WTC11 (cell line): ENCODE results near the gene MMP17. TPM values are rescaled to one million over a fixed set of nuclear protein-coding genes. Genes with fewer than 3 reads are reported as not detected.

Experiments
- ATAC-seq: fragments of 200-7000 bp; cut with Tn5 transposase; 2 replicates; pipeline ENCODE4 v1.10.0; 2021; ENCODE audit warnings: mild to moderate bottlenecking, moderate library complexity
- CTCF ChIA-PET: fragments of 300-600 bp; sonication (Branson Sonifier 250); formaldehyde crosslinking; loops from one replicate; lab custom pipeline; 2021; ENCODE audit warnings: antibody characterized with exemption; lab: Charles Lee
- POLR2A ChIA-PET: fragments of 350-600 bp; sonication (Branson Sonifier 250); formaldehyde crosslinking; loops from one replicate; lab custom pipeline; 2021; ENCODE audit warnings: antibody characterized with exemption; lab: Charles Lee
- DNase-seq: peaks from one replicate; pipeline ENCODE4 v3.0.0; 2021; ENCODE audit warnings: low spot score
- H3K27ac Mint-ChIP-seq: 2 replicates; pipeline ENCODE4 v1.8.0; 2021; ENCODE audit warnings: mixed read lengths
- H3K27me3 Mint-ChIP-seq: 2 replicates; pipeline ENCODE4 v1.8.0; 2021; ENCODE audit warnings: low read depth, mild to moderate bottlenecking, moderate library complexity, mixed read lengths
- H3K36me3 Mint-ChIP-seq: 2 replicates; pipeline ENCODE4 v1.8.0; 2021; ENCODE audit warnings: mixed read lengths
- H3K4me1 Mint-ChIP-seq: 2 replicates; pipeline ENCODE4 v1.8.0; 2022; ENCODE audit warnings: mixed read lengths
- H3K4me3 Mint-ChIP-seq: 2 replicates; pipeline ENCODE4 v1.8.0; 2021; ENCODE audit warnings: mild to moderate bottlenecking, moderate library complexity, mixed read lengths
- H3K9me3 Mint-ChIP-seq: 2 replicates; pipeline ENCODE4 v1.8.0; 2021; ENCODE audit warnings: mixed read lengths
- CREB1 ChIP-seq: sonication (generic); formaldehyde crosslinking; IDR thresholded peaks from 2 replicates; pipeline ENCODE4 v1.8.0; 2023; ENCODE audit warnings: mild to moderate bottlenecking, missing genetic modification reagents
- EMX1 ChIP-seq: fragments of 250-450 bp; sonication (Bioruptor Pico); IDR thresholded peaks from 2 replicates; pipeline ENCODE4 v1.8.0; 2021; ENCODE audit warnings: mild to moderate bottlenecking
- HMGA2 ChIP-seq: fragments of 250-450 bp; sonication (Bioruptor Pico); IDR thresholded peaks from 2 replicates; pipeline ENCODE4 v1.4.0; 2021; ENCODE audit warnings: mild to moderate bottlenecking, moderate library complexity
- IRF2 ChIP-seq: sonication (generic); formaldehyde crosslinking; IDR thresholded peaks from 2 replicates; pipeline ENCODE4 v1.8.0; 2022; ENCODE audit warnings: low read depth, missing genetic modification reagents, borderline replicate concordance
- JUN ChIP-seq: sonication (generic); formaldehyde crosslinking; IDR thresholded peaks from 2 replicates; pipeline ENCODE4 v1.8.0; 2023; ENCODE audit warnings: mild to moderate bottlenecking, missing genetic modification reagents
- KAT7 ChIP-seq: sonication (generic); formaldehyde crosslinking; IDR thresholded peaks from 2 replicates; pipeline ENCODE4 v1.8.1; 2023; ENCODE audit warnings: missing genetic modification reagents, mild to moderate bottlenecking, borderline replicate concordance
- NR1H2 ChIP-seq: sonication (generic); formaldehyde crosslinking; IDR thresholded peaks from 2 replicates; pipeline ENCODE4 v1.9.0; 2021; ENCODE audit warnings: mild to moderate bottlenecking, moderate library complexity, missing genetic modification reagents
- NR2C2 ChIP-seq: sonication (generic); formaldehyde crosslinking; IDR thresholded peaks from 2 replicates; pipeline ENCODE4 v1.8.0; 2022; ENCODE audit warnings: mild to moderate bottlenecking, missing genetic modification reagents
- RORB ChIP-seq: fragments of 250-450 bp; sonication (Bioruptor Pico); IDR thresholded peaks from 2 replicates; pipeline ENCODE4 v1.9.0; 2021; ENCODE audit warnings: mild to moderate bottlenecking
- SMAD4 ChIP-seq: sonication (generic); formaldehyde crosslinking; IDR thresholded peaks from 2 replicates; pipeline ENCODE4 v1.8.0; 2022; ENCODE audit warnings: mild to moderate bottlenecking, missing genetic modification reagents
- TCF7 ChIP-seq: sonication (generic); formaldehyde crosslinking; IDR thresholded peaks from 2 replicates; pipeline ENCODE4 v1.8.0; 2022; ENCODE audit warnings: mild to moderate bottlenecking, low read depth, missing genetic modification reagents, moderate library complexity
- TEAD1 ChIP-seq: sonication (generic); formaldehyde crosslinking; IDR thresholded peaks from 2 replicates; pipeline ENCODE4 v1.8.0; 2022; ENCODE audit warnings: mild to moderate bottlenecking, missing genetic modification reagents
- TEAD4 ChIP-seq: sonication (generic); formaldehyde crosslinking; IDR thresholded peaks from 2 replicates; pipeline ENCODE4 v1.8.0; 2022; ENCODE audit warnings: mild to moderate bottlenecking, missing genetic modification reagents
- ZNF121 ChIP-seq: sonication (generic); formaldehyde crosslinking; IDR thresholded peaks from 2 replicates; pipeline ENCODE4 v1.8.0; 2023; ENCODE audit warnings: missing genetic modification reagents
- ZNF232 ChIP-seq: sonication (generic); formaldehyde crosslinking; IDR thresholded peaks from 2 replicates; pipeline ENCODE4 v1.8.0; 2022; ENCODE audit warnings: mild to moderate bottlenecking, missing genetic modification reagents
- total RNA-seq: library from RNA; stranded (reverse); gene quantifications from 3 replicates; pipeline ENCODE4 v1.2.3, GENCODE V29; 2021
- TF ChIP-seq, protein P1 (sequence below): sonication (generic); formaldehyde crosslinking; IDR thresholded peaks from 2 replicates; pipeline ENCODE4 v1.8.0; 2022; ENCODE audit warnings: mild to moderate bottlenecking, missing genetic modification reagents
- TF ChIP-seq, protein P2 (sequence below): sonication (generic); formaldehyde crosslinking; IDR thresholded peaks from 2 replicates; pipeline ENCODE4 v1.8.1; 2023; ENCODE audit warnings: mild to moderate bottlenecking, moderate library complexity, missing genetic modification reagents
- TF ChIP-seq, protein P3 (sequence below): sonication (generic); formaldehyde crosslinking; IDR thresholded peaks from 2 replicates; pipeline ENCODE4 v1.8.0; 2023; ENCODE audit warnings: mild to moderate bottlenecking, missing genetic modification reagents
- TF ChIP-seq, protein P4 (sequence below): sonication (generic); formaldehyde crosslinking; IDR thresholded peaks from 2 replicates; pipeline ENCODE4 v1.8.0; 2022; ENCODE audit warnings: mild to moderate bottlenecking, missing genetic modification reagents
- TF ChIP-seq, protein P5 (sequence below): fragments of 250-450 bp; sonication (Bioruptor Pico); conservative IDR thresholded peaks from 2 replicates; pipeline ENCODE4 v1.9.0; 2021; ENCODE audit warnings: mild to moderate bottlenecking
- TF ChIP-seq, protein P6 (sequence below): sonication (generic); formaldehyde crosslinking; IDR thresholded peaks from 2 replicates; pipeline ENCODE4 v1.8.1; 2023; ENCODE audit warnings: mild to moderate bottlenecking, missing genetic modification reagents, moderate library complexity
- TF ChIP-seq, protein P7 (sequence below): fragments of 250-450 bp; sonication (Bioruptor Pico); IDR thresholded peaks from 2 replicates; pipeline ENCODE4 v1.9.0; 2021; ENCODE audit warnings: mild to moderate bottlenecking
- TF ChIP-seq, protein P8 (sequence below): sonication (generic); formaldehyde crosslinking; IDR thresholded peaks from 2 replicates; pipeline ENCODE4 v1.8.1; 2023; ENCODE audit warnings: mild to moderate bottlenecking, missing genetic modification reagents
- TF ChIP-seq, protein P9 (sequence below): fragments of 250-450 bp; sonication (Bioruptor Pico); IDR thresholded peaks from 2 replicates; pipeline ENCODE4 v1.9.0; 2021; ENCODE audit warnings: moderate library complexity, mild to moderate bottlenecking, inconsistent platforms, borderline replicate concordance

The MMP17 gene
- total RNA-seq, 1 experiment from 2014 or later: 67.1 TPM

DNA sequence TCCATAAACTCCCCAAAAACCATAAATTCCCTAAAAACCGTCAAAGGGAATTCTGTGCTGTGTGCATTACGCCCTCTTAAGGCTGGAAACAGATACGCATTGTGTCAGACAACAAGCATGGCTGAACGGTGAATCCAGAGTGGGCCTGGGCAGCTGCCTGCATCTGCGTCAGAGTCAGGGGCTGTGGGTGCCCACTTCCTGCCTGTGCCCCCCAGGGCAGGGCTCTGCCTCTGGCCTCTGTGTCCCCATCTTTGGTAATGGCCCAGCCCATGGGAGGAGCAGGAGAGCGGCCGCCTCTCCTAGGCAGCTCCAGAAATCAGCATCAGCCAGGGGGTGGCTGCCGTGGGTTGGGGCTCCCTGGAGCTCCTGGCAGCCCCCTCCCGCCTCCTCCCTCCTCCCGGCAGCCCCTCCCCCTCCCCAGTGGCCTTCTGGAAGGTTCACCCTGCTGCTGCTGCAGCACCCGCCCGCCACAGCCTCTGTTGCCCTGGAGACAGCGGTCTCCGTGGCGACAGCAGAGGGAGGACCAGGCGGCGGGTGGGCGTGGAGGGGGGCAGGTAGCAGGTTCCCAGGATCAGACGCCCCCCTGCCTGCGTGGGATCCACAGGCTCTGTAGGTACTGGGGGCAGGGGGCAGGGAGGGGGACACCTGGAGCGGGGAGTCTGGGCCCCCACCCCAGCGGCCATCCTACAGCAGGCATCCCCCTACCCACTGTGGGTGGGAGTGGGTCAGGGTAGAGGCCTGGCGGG is 5.9 kb downstream of the MMP17 start (continued):
- TF ChIP-seq, protein P1, sequence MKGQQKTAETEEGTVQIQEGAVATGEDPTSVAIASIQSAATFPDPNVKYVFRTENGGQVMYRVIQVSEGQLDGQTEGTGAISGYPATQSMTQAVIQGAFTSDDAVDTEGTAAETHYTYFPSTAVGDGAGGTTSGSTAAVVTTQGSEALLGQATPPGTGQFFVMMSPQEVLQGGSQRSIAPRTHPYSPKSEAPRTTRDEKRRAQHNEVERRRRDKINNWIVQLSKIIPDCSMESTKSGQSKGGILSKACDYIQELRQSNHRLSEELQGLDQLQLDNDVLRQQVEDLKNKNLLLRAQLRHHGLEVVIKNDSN (CRISPR knock-in tag): no peak
- TF ChIP-seq, protein P2, sequence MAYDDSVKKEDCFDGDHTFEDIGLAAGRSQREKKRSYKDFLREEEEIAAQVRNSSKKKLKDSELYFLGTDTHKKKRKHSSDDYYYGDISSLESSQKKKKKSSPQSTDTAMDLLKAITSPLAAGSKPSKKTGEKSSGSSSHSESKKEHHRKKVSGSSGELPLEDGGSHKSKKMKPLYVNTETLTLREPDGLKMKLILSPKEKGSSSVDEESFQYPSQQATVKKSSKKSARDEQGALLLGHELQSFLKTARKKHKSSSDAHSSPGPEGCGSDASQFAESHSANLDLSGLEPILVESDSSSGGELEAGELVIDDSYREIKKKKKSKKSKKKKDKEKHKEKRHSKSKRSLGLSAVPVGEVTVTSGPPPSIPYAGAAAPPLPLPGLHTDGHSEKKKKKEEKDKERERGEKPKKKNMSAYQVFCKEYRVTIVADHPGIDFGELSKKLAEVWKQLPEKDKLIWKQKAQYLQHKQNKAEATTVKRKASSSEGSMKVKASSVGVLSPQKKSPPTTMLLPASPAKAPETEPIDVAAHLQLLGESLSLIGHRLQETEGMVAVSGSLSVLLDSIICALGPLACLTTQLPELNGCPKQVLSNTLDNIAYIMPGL (CRISPR knock-in tag): no peak
- TF ChIP-seq HMGA2 (CRISPR knock-in tag) (no peak), EMX1 (no peak), NR1H2 (no peak), ZNF121 (CRISPR knock-in tag) (no peak)
- TF ChIP-seq, protein P3, sequence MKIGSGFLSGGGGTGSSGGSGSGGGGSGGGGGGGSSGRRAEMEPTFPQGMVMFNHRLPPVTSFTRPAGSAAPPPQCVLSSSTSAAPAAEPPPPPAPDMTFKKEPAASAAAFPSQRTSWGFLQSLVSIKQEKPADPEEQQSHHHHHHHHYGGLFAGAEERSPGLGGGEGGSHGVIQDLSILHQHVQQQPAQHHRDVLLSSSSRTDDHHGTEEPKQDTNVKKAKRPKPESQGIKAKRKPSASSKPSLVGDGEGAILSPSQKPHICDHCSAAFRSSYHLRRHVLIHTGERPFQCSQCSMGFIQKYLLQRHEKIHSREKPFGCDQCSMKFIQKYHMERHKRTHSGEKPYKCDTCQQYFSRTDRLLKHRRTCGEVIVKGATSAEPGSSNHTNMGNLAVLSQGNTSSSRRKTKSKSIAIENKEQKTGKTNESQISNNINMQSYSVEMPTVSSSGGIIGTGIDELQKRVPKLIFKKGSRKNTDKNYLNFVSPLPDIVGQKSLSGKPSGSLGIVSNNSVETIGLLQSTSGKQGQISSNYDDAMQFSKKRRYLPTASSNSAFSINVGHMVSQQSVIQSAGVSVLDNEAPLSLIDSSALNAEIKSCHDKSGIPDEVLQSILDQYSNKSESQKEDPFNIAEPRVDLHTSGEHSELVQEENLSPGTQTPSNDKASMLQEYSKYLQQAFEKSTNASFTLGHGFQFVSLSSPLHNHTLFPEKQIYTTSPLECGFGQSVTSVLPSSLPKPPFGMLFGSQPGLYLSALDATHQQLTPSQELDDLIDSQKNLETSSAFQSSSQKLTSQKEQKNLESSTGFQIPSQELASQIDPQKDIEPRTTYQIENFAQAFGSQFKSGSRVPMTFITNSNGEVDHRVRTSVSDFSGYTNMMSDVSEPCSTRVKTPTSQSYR: no peak

DNA sequence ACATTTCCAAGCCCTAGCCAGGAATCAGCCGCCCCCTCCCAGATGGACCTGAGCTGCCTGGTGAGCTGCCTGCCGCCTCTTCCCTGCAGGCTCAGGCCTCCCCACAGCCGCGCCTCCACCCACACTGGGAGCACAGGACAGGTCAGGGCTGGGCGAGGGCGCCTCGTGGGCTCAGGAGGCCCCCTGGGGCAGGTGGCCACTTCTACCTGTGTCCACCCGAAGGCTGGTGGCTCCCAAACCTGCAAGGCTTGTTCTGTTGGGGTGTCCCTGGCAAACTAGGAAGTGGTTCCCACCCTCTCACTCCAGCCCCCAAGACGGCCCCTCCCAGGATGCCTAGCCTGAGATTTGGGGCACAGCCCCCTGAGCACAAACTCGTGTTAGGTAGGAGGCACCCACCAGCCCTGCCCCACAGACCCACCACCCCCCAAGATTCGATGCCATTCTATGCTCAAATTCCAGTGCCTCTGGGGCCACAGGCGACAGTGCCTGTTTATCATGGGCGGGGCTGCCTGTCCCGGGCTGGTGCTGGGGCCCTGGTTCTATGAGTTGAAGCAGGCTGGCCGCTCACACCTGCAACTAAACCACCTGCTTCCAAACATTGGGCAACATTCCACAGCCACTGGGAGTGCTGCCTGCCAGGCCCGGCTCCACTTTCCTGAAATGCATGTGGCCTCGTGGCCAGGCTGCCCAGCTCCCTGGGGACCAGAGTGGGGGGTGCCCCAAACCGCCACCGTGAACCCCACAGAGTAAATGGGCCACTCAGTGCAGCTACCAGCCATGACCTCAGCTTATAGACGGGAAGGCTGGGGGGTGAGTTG is 6.8 kb downstream of the MMP17 start:
- no peak overlapping the region for H3K27ac Mint-ChIP-seq
- TF ChIP-seq, protein P4, sequence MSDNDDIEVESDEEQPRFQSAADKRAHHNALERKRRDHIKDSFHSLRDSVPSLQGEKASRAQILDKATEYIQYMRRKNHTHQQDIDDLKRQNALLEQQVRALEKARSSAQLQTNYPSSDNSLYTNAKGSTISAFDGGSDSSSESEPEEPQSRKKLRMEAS: no peak
- TF ChIP-seq NR2C2 (CRISPR knock-in tag) (no peak), ZNF232 (CRISPR knock-in tag) (no peak), KAT7 (CRISPR knock-in tag) (no peak), TEAD1 (CRISPR knock-in tag) (no peak), SMAD4 (no peak), IRF2 (CRISPR knock-in tag) (no peak), JUN (CRISPR knock-in tag) (no peak), TCF7 (no peak), TEAD4 (CRISPR knock-in tag) (no peak), CREB1 (CRISPR knock-in tag) (no peak), RORB (no peak)
- TF ChIP-seq, protein P5, sequence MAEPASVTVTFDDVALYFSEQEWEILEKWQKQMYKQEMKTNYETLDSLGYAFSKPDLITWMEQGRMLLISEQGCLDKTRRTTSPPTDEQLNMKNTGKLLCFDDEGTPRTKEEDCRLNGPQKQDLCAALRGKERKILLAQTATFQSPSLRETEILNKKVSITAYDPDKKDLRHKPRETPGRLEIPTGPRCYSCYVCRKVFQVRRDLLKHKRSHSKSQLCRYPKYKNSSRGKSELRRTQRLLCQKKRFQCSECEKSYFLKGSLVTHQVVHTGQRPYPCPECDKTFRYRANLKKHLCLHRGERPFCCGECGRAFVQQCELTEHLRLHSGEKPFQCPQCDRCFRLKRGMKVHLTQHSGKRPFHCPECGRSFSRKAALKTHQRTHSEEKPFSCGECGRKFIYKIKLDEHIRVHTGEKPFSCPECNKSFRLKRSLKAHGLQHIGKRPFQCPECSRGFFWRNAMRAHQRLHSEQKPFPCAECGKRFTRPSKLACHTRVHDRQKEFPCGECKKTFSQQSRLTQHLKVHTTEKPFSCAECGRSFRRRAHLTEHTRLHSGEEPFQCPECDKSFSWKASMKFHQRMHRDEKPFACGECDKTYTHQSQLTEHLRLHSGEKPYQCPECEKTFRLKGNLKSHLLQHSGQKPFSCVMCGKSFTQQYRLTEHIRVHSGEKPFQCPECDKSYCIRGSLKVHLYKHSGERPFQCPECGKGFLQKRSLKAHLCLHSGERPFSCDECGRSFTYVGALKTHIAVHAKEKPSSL (CRISPR knock-in tag): no peak
- TF ChIP-seq, protein P6, sequence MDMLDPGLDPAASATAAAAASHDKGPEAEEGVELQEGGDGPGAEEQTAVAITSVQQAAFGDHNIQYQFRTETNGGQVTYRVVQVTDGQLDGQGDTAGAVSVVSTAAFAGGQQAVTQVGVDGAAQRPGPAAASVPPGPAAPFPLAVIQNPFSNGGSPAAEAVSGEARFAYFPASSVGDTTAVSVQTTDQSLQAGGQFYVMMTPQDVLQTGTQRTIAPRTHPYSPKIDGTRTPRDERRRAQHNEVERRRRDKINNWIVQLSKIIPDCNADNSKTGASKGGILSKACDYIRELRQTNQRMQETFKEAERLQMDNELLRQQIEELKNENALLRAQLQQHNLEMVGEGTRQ (CRISPR knock-in tag): no peak
- TF ChIP-seq, protein P7, sequence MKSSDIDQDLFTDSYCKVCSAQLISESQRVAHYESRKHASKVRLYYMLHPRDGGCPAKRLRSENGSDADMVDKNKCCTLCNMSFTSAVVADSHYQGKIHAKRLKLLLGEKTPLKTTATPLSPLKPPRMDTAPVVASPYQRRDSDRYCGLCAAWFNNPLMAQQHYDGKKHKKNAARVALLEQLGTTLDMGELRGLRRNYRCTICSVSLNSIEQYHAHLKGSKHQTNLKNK: no peak
- TF ChIP-seq, protein P8, sequence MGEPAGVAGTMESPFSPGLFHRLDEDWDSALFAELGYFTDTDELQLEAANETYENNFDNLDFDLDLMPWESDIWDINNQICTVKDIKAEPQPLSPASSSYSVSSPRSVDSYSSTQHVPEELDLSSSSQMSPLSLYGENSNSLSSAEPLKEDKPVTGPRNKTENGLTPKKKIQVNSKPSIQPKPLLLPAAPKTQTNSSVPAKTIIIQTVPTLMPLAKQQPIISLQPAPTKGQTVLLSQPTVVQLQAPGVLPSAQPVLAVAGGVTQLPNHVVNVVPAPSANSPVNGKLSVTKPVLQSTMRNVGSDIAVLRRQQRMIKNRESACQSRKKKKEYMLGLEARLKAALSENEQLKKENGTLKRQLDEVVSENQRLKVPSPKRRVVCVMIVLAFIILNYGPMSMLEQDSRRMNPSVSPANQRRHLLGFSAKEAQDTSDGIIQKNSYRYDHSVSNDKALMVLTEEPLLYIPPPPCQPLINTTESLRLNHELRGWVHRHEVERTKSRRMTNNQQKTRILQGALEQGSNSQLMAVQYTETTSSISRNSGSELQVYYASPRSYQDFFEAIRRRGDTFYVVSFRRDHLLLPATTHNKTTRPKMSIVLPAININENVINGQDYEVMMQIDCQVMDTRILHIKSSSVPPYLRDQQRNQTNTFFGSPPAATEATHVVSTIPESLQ (CRISPR knock-in tag): no peak
- TF ChIP-seq, protein P9, sequence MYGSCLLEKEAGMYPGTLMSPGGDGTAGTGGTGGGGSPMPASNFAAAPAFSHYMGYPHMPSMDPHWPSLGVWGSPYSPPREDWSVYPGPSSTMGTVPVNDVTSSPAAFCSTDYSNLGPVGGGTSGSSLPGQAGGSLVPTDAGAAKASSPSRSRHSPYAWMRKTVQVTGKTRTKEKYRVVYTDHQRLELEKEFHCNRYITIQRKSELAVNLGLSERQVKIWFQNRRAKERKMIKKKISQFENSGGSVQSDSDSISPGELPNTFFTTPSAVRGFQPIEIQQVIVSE (CRISPR knock-in tag): no peak

More for the DNA sequence above, 6.8 kb downstream of the MMP17 start:
- no peak overlapping the region for H3K4me3 Mint-ChIP-seq
- ChIA-PET POLR2A (no interaction called here), CTCF (interaction anchor here (1.1 to 1.4 kb wide), 2 partner anchors 16 to 38 kb away, joined by 4 to 6 read pairs; no protein-coding TSS in a partner anchor)
- ATAC-seq: no peak
- peaks cover 16% of the 10 kb centered on the region for H3K4me1 Mint-ChIP-seq
- no peaks in the 10 kb centered on the region for H3K9me3 Mint-ChIP-seq
- DNase-seq: no peak
- H3K36me3 Mint-ChIP-seq: no peaks in the 10 kb centered on the region
- peaks cover 4% of the 10 kb centered on the region for H3K27me3 Mint-ChIP-seq
